K562 (cell line): ENCODE data around the gene COX20. TPM values are rescaled to one million over a fixed set of nuclear protein-coding genes. Genes with fewer than 3 reads are reported as not detected.

Experiments used
- ATF7 ChIP-seq: fragments of 450-650 bp; IDR thresholded peaks from 2 replicates; pipeline ENCODE4 v1.7.1; 2014; ENCODE audit warnings: mild to moderate bottlenecking, moderate library complexity
- CEBPB ChIP-seq: fragments of 450-650 bp; IDR thresholded peaks from 2 replicates; pipeline ENCODE4 v1.6.1; 2016; ENCODE audit warnings: missing genetic modification characterization, missing compliant biosample characterization
- HLTF ChIP-seq: fragments of 450-650 bp; IDR thresholded peaks from 2 replicates; pipeline ENCODE4 v1.6.1; 2016
- HNRNPL ChIP-seq: fragments of 200-400 bp; formaldehyde crosslinking; IDR thresholded peaks from 2 replicates; pipeline ENCODE4 v1.6.1; 2017; ENCODE audit warnings: low read depth, mild to moderate bottlenecking, low read length
- KLF1 ChIP-seq: fragments of 450-650 bp; IDR thresholded peaks from 2 replicates; pipeline ENCODE4 v1.6.1; 2016; ENCODE audit warnings: missing genetic modification characterization, missing compliant biosample characterization
- KLF13 ChIP-seq: fragments of 450-650 bp; IDR thresholded peaks from 2 replicates; pipeline ENCODE4 v1.6.1; 2016; ENCODE audit warnings: missing genetic modification characterization, low read depth, mild to moderate bottlenecking, missing compliant biosample characterization, moderate library complexity, borderline replicate concordance
- PHB2 ChIP-seq: fragments of 450-650 bp; IDR thresholded peaks from 2 replicates; pipeline ENCODE4 v1.6.1; 2017; ENCODE audit warnings: low read depth
- POLR2AphosphoS5 ChIP-seq: IDR thresholded peaks from 2 replicates; pipeline ENCODE4 v1.6.1; 2011; ENCODE audit warnings: mild to moderate bottlenecking, low read depth, low read length, moderate library complexity; ENCODE audit not compliant: control insufficient read depth, insufficient read depth
- RBM25 ChIP-seq: fragments of 200-400 bp; formaldehyde crosslinking; IDR thresholded peaks from 2 replicates; pipeline ENCODE4 v1.6.1; 2018; ENCODE audit warnings: low read length, low read depth, moderate library complexity; ENCODE audit not compliant: severe bottlenecking
- SRSF9 ChIP-seq: fragments of 200-400 bp; formaldehyde crosslinking; IDR thresholded peaks from 2 replicates; pipeline ENCODE4 v1.6.1; 2017; ENCODE audit warnings: low read depth, low read length, borderline replicate concordance
- TCF7L2 ChIP-seq: fragments of 150-350 bp; IDR thresholded peaks from 2 replicates; pipeline ENCODE4 v1.6.1; 2016; ENCODE audit warnings: low read depth, mild to moderate bottlenecking, low read length, moderate library complexity
- ZKSCAN1 ChIP-seq: fragments of 150-350 bp; IDR thresholded peaks from 2 replicates; pipeline ENCODE4 v1.6.1; 2016; ENCODE audit warnings: low read depth, low read length
- ZNF253 ChIP-seq: fragments of 250-450 bp; sonication (Bioruptor Pico); conservative IDR thresholded peaks from 2 replicates; pipeline ENCODE4 v1.6.1; 2021; ENCODE audit warnings: mild to moderate bottlenecking
- ZNF347 ChIP-seq: fragments of 450-650 bp; formaldehyde crosslinking; IDR thresholded peaks from 2 replicates; pipeline ENCODE4 v1.4.0; 2020; ENCODE audit warnings: low read depth, mild to moderate bottlenecking, moderate library complexity
- ZNF561 ChIP-seq: fragments of 450-650 bp; formaldehyde crosslinking; conservative IDR thresholded peaks from 2 replicates; pipeline ENCODE4 v1.4.0; 2020; ENCODE audit warnings: mild to moderate bottlenecking, moderate library complexity
- ZNF584 ChIP-seq: fragments of 200-800 bp; sonication (Bioruptor generic); IDR thresholded peaks from 2 replicates; pipeline ENCODE4 v1.6.1; 2016; ENCODE audit warnings: low read depth, mild to moderate bottlenecking, missing genetic modification characterization, missing compliant biosample characterization
- ZNF785 ChIP-seq: fragments of 250-450 bp; sonication (Bioruptor Pico); IDR thresholded peaks from 2 replicates; pipeline ENCODE4 v1.4.0; 2020; ENCODE audit warnings: mild to moderate bottlenecking
- ZSCAN32 ChIP-seq: fragments of 450-650 bp; formaldehyde crosslinking; IDR thresholded peaks from 2 replicates; pipeline ENCODE4 v1.4.0; 2020; ENCODE audit warnings: mild to moderate bottlenecking, moderate library complexity
- polyA plus RNA-seq, 8 experiments: library from polyadenylated mRNA; depleted of rRNA in 4 of 8; stranded (reverse) in 5 of 8; unstranded in 3 of 8; fragments of >200 nt; fragmentation: Nextera tagmentation in 2 of 8; fragmentation: Illumina TruSeq in 1 of 8; extraction: Ambion mirVana in 2 of 8; extraction: Trizol in 1 of 8; gene quantifications; 2 replicates each; pipeline versions ENCODE4 v1.2.1 to v1.2.3, GENCODE V29; 2011 to 2014; ENCODE audit warnings: inconsistent platforms in 1 of 8, missing spikeins in 1 of 8
- total RNA-seq, 7 experiments: library from RNA; depleted of rRNA in 6 of 7; stranded (reverse); fragments of >200 nt in 6 of 7; fragmentation: Illumina TruSeq in 2 of 7; extraction: Trizol in 2 of 7; gene quantifications; 2 replicates each; pipeline versions ENCODE4 v1.2.1 to v1.2.3, GENCODE V29; 2011 to 2021; ENCODE audit warnings: low replicate concordance in 1 of 7
- TF ChIP-seq, protein P1 (sequence below): fragments of 250-450 bp; sonication (Bioruptor Pico); IDR thresholded peaks from 2 replicates; pipeline ENCODE4 v1.4.0; 2020; ENCODE audit warnings: mild to moderate bottlenecking, moderate library complexity
- TF ChIP-seq, protein P2 (sequence below): fragments of 150-350 bp; conservative IDR thresholded peaks from 2 replicates; pipeline ENCODE4 v1.6.1; 2014; ENCODE audit warnings: low read length
- TF ChIP-seq, protein P3 (sequence below): fragments of 450-650 bp; formaldehyde crosslinking; IDR thresholded peaks from 2 replicates; pipeline ENCODE4 v1.4.0; 2022; ENCODE audit warnings: missing genetic modification characterization

The COX20 gene
- total and polyA plus RNA-seq, 9 of the 15 experiments (the other 6 are each of a cell fraction or from before 2014, with no cell fraction given): 41.5 to 192 (median 84.3) TPM

DNA sequence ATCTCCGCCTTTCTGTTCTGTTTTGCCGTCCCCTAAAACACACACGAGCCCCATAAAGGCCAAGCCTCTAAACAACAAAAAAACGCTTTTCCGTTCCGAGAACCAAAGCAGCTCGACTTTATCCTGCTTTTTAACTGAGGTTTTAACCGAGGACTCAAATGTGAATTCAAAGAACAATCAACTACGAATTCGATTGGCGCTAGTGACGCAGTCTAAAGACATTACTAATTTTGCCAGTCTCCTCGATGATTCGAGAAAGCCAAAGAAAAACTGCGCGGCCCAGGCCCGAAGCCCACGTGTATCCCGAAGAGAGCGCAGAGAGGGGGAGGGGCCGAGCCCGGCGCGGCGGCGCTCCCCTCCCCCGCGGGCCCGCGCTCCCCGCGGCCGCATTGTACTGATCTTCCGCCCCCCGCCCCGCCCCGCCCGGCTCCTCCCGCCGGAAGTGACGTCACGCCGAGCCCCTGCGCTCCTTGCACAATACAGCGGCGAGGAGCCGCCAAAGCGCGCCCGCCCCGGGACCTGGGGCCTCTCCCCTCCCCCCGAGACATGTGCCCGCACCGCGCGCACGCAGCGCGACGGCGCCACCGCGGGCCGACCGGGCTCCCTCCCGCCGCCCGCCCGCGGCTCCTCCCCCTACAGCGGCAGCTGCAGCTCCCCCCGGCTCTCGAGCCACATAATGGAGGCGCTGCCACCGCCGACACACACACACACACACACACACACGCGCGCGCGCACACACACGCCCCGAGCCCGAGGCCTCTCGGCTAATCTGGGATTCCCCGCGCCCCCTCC lies 27.4 kb downstream of the COX20 start (continued):
- TF ChIP-seq POLR2AphosphoS5 (peak; percentile 87), RBM25 (no peak), ZKSCAN1 (no peak; the same call in 1 of the 2 replicates), CEBPB (tag) (peak; percentile 89), KLF1 (tag) (no peak), SRSF9 (no peak), ATF7 (peak; percentile 94), ZNF347 (CRISPR knock-in tag) (peak; percentile 73; the same call in 1 of the 2 replicates), ZSCAN32 (0 out of 2 replicates have a peak, but pooled peaks have one; percentile 6), PHB2 (0 out of 2 replicates have a peak, but pooled peaks have one; percentile 3), HLTF (no peak), HNRNPL (peak; percentile 43; the same call in 1 of the 2 replicates), ZNF584 (CRISPR knock-in tag) (peak; percentile 88), KLF13 (tag) (peak; percentile 81; the same call in 1 of the 2 replicates), TCF7L2 (no peak), ZNF253 (no peak), ZNF561 (CRISPR knock-in tag) (no peak), ZNF785 (CRISPR knock-in tag) (no peak)
- TF ChIP-seq, protein P1, sequence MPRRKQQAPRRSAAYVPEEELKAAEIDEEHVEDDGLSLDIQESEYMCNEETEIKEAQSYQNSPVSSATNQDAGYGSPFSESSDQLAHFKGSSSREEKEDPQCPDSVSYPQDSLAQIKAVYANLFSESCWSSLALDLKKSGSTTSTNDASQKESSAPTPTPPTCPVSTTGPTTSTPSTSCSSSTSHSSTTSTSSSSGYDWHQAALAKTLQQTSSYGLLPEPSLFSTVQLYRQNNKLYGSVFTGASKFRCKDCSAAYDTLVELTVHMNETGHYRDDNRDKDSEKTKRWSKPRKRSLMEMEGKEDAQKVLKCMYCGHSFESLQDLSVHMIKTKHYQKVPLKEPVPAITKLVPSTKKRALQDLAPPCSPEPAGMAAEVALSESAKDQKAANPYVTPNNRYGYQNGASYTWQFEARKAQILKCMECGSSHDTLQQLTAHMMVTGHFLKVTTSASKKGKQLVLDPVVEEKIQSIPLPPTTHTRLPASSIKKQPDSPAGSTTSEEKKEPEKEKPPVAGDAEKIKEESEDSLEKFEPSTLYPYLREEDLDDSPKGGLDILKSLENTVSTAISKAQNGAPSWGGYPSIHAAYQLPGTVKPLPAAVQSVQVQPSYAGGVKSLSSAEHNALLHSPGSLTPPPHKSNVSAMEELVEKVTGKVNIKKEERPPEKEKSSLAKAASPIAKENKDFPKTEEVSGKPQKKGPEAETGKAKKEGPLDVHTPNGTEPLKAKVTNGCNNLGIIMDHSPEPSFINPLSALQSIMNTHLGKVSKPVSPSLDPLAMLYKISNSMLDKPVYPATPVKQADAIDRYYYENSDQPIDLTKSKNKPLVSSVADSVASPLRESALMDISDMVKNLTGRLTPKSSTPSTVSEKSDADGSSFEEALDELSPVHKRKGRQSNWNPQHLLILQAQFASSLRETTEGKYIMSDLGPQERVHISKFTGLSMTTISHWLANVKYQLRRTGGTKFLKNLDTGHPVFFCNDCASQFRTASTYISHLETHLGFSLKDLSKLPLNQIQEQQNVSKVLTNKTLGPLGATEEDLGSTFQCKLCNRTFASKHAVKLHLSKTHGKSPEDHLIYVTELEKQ: no peak
- TF ChIP-seq, protein P2, sequence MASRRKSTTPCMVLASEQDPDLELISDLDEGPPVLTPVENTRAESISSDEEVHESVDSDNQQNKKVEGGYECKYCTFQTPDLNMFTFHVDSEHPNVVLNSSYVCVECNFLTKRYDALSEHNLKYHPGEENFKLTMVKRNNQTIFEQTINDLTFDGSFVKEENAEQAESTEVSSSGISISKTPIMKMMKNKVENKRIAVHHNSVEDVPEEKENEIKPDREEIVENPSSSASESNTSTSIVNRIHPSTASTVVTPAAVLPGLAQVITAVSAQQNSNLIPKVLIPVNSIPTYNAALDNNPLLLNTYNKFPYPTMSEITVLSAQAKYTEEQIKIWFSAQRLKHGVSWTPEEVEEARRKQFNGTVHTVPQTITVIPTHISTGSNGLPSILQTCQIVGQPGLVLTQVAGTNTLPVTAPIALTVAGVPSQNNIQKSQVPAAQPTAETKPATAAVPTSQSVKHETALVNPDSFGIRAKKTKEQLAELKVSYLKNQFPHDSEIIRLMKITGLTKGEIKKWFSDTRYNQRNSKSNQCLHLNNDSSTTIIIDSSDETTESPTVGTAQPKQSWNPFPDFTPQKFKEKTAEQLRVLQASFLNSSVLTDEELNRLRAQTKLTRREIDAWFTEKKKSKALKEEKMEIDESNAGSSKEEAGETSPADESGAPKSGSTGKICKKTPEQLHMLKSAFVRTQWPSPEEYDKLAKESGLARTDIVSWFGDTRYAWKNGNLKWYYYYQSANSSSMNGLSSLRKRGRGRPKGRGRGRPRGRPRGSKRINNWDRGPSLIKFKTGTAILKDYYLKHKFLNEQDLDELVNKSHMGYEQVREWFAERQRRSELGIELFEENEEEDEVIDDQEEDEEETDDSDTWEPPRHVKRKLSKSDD: no peak
- TF ChIP-seq, protein P3, sequence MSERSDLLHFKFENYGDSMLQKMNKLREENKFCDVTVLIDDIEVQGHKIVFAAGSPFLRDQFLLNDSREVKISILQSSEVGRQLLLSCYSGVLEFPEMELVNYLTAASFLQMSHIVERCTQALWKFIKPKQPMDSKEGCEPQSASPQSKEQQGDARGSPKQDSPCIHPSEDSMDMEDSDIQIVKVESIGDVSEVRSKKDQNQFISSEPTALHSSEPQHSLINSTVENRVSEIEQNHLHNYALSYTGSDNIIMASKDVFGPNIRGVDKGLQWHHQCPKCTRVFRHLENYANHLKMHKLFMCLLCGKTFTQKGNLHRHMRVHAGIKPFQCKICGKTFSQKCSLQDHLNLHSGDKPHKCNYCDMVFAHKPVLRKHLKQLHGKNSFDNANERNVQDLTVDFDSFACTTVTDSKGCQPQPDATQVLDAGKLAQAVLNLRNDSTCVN (CRISPR knock-in tag): peak; percentile 69; the same call in 1 of the 2 replicates
